SK-N-SH treated with all-trans-retinoic acid at 6 μM for 48 hours (cell line): ENCODE results near the gene MUC12.
"Not testable (repeated sequence)": the region's sequence is repeated elsewhere in the genome, so short reads cannot be mapped to it uniquely, and the experiment has no call there.

Experiments
- ARNTL ChIP-seq: fragments of 450-650 bp; formaldehyde crosslinking; IDR thresholded peaks from 2 replicates; pipeline ENCODE4 v1.5.0; 2020; ENCODE audit warnings: low read depth, mild to moderate bottlenecking, moderate library complexity, borderline replicate concordance
- CSDC2 ChIP-seq: fragments of 250-450 bp; sonication (Bioruptor Pico); IDR thresholded peaks from 2 replicates; pipeline ENCODE4 v1.5.0; 2020; ENCODE audit warnings: mild to moderate bottlenecking, moderate library complexity
- ISL1 ChIP-seq: fragments of 250-450 bp; sonication (Bioruptor Pico); IDR thresholded peaks from 2 replicates; pipeline ENCODE4 v2.1.2; 2022; ENCODE audit warnings: mild to moderate bottlenecking, moderate library complexity
- RARB ChIP-seq: fragments of 250-450 bp; sonication (Bioruptor Pico); IDR thresholded peaks from 2 replicates; pipeline ENCODE4 v1.8.0; 2021; ENCODE audit warnings: mild to moderate bottlenecking, moderate library complexity
- TSHZ2 ChIP-seq: fragments of 250-450 bp; sonication (Bioruptor Pico); IDR thresholded peaks from 2 replicates; pipeline ENCODE4 v1.5.0; 2020; ENCODE audit warnings: mild to moderate bottlenecking, moderate library complexity
- ZFP3 ChIP-seq: fragments of 250-450 bp; sonication (Bioruptor Pico); IDR thresholded peaks from 2 replicates; pipeline ENCODE4 v1.5.0; 2020; ENCODE audit warnings: mild to moderate bottlenecking, moderate library complexity
- ZNF8 ChIP-seq: fragments of 450-650 bp; formaldehyde crosslinking; IDR thresholded peaks from 2 replicates; pipeline ENCODE4 v1.5.0; 2020; ENCODE audit warnings: mild to moderate bottlenecking, moderate library complexity

DNA sequence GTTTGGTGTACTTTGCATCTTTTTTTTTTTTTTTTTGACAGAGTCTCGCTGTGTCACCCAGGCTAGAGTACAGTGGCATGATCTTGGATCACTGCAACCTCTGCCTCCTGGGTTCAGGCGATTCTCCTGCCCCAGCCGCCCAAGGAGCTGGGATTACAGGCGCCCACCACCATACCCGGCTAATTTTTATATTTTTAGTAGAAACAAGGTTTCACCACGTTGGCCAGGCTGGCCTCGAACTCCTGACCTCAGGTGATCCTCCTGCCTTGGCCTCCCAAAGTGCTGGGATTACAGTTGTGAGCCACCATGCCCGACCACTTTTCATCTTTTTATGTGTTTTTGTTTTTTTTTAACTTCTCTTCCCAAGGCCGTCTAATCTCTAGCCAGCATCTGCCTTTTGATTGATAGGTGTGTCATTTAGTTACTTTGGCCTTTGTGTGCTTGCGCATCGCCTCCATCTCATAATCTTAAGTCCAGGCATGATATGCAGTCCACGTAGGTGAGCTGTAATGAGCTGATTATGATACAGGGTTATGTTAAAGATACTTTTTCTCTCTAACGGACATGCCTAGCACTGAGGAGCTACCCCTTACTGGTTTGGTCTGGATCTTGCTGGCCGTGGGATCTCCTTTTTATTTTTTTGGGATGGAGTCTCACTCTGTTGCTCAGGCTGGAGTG, 15.0 kb downstream of the MUC12 start:
- not testable (repeated sequence) for TF ChIP-seq RARB (CRISPR knock-in tag); ZNF8; ISL1; ARNTL (CRISPR knock-in tag); TSHZ2 (CRISPR knock-in tag); CSDC2 (CRISPR knock-in tag); ZFP3 (CRISPR knock-in tag)
